GM19023 (cell line): ENCODE measurements around the gene PCAT6.
A peak's percentile ranks its signal among the peaks of the same experiment; 100 is the strongest.
"Not testable (repeated sequence)": the region's sequence is repeated elsewhere in the genome, so short reads cannot be mapped to it uniquely, and the experiment has no call there.

Experiments
- ATAC-seq: cut with Tn5 transposase; IDR thresholded peaks from one replicate; pipeline ENCODE4 v1.9.1; 2021; ENCODE audit warnings: mild to moderate bottlenecking, moderate library complexity; ENCODE audit not compliant: unreplicated experiment

Gene PCAT6

GRCh38 chr1:202806845-202807450 is 3.8 kb upstream of the PCAT6 start:
- ATAC-seq: no peak

GRCh38 chr1:202807451-202807925 is 3.3 kb upstream of the PCAT6 start:
- no peak for ATAC-seq

- ATAC-seq: no peak
Observed at GRCh38 chr1:202807926-202808757, 2.6 kb upstream of the PCAT6 start, which contains the start of gene KDM5B. TSS of gene KDM5B (minus strand) at chr1:202808421. CDS start at chr1:202808305, 116 bp downstream.

- no peak for ATAC-seq
Observed at GRCh38 chr1:202809597-202810159, 1.1 kb upstream of the PCAT6 start.

- ATAC-seq: no peak
Observed at GRCh38 chr1:202810193-202810614, 550 bp upstream of the PCAT6 start.

- ATAC-seq: peak; percentile 10
Observed at GRCh38 chr1:202811296-202812175, 782 bp downstream of the PCAT6 start.

- ATAC-seq: no peak
Observed at GRCh38 chr1:202812176-202813026, 1.6 kb downstream of the PCAT6 start.

GRCh38 chr1:202815120-202815519 is 4.4 kb downstream of the PCAT6 start:
- ATAC-seq: no peak

- ATAC-seq: no peak
Observed at GRCh38 chr1:202818819-202819218, 8.1 kb downstream of the PCAT6 start.

GRCh38 chr1:202821467-202821866 is 10.7 kb downstream of the PCAT6 start:
- no peak for ATAC-seq

- ATAC-seq: no peak
Observed at GRCh38 chr1:202825748-202826147, 15.0 kb downstream of the PCAT6 start.

- ATAC-seq: not testable (repeated sequence)
Observed at GRCh38 chr1:202829223-202829622, 18.5 kb downstream of the PCAT6 start.

GRCh38 chr1:202831906-202832305 is 21.2 kb downstream of the PCAT6 start:
- ATAC-seq: no peak

GRCh38 chr1:202834771-202835547 is 24.2 kb downstream of the PCAT6 start:
- no peak for ATAC-seq

- ATAC-seq: no peak
Observed at GRCh38 chr1:202835548-202836072, 24.9 kb downstream of the PCAT6 start.

- no peak for ATAC-seq
Observed at GRCh38 chr1:202836623-202837403, 26.1 kb downstream of the PCAT6 start.

- no peak for ATAC-seq
Observed at GRCh38 chr1:202837746-202838262, 27.1 kb downstream of the PCAT6 start.

- ATAC-seq: no peak
Observed at GRCh38 chr1:202843081-202843480, 32.3 kb downstream of the PCAT6 start.
